ACC112 (cell line): ENCODE measurements around the gene PPT2.

ENCODE experiments used
- H2AFZ ChIP-seq: fragments of 200-600 bp; sonication (generic); one replicate; pipeline ENCODE4 v1.6.0; 2017; ENCODE audit warnings: antibody characterized with exemption, low read length; ENCODE audit not compliant: unreplicated experiment
- H3K27ac ChIP-seq: fragments of 200-600 bp; sonication (generic); 2 replicates; pipeline ENCODE4 v1.5.1; 2014; ENCODE audit warnings: low read depth, mild to moderate bottlenecking, antibody characterized with exemption, low read length, moderate library complexity
- H3K27me3 ChIP-seq: fragments of 200-600 bp; sonication (generic); 2 replicates; pipeline ENCODE4 v1.6.1; 2014; ENCODE audit warnings: mild to moderate bottlenecking, antibody characterized with exemption, low read length, moderate library complexity, mixed read lengths; ENCODE audit not compliant: insufficient read depth
- H3K36me3 ChIP-seq: fragments of 200-600 bp; sonication (generic); 2 replicates; pipeline ENCODE4 v1.6.1; 2016; ENCODE audit warnings: mild to moderate bottlenecking, antibody characterized with exemption, low read length, moderate library complexity, mixed read lengths; ENCODE audit not compliant: insufficient read depth
- H3K4me1 ChIP-seq: fragments of 200-600 bp; sonication (generic); one replicate; pipeline ENCODE4 v1.6.1; 2016; ENCODE audit warnings: low read length, mixed read lengths; ENCODE audit not compliant: insufficient read depth, unreplicated experiment, control insufficient read depth
- H3K4me3 ChIP-seq: fragments of 200-600 bp; sonication (generic); 2 replicates; pipeline ENCODE4 v1.5.1; 2014; ENCODE audit warnings: mild to moderate bottlenecking, low read depth, low read length
- H3K79me2 ChIP-seq: fragments of 200-600 bp; sonication (generic); one replicate; pipeline ENCODE4 v1.6.0; 2016; ENCODE audit warnings: low read length; ENCODE audit not compliant: control insufficient read depth, unreplicated experiment, insufficient read depth

The PPT2 gene

GRCh38 chr6:32168350-32168749 is 14.4 kb downstream of the PPT2 start:
- H3K4me1 ChIP-seq, result peaks cover 16% of the 10 kb centered on the region
- no peaks in the 10 kb centered on the region for H3K27me3 ChIP-seq
- peaks cover 10% of the 10 kb centered on the region for H3K79me2 ChIP-seq
- no peak overlapping the region for H3K4me3 ChIP-seq
- no peak overlapping the region for H3K27ac ChIP-seq
- no peak overlapping the region for H2AFZ ChIP-seq
- peaks cover 4% of the 10 kb centered on the region; the same call in 1 of the 2 replicates for H3K36me3 ChIP-seq

- H3K27me3 ChIP-seq, result no peaks in the 10 kb centered on the region
- peaks cover 16% of the 10 kb centered on the region for H3K4me1 ChIP-seq
- peaks cover 17% of the 10 kb centered on the region for H3K79me2 ChIP-seq
- H3K4me3 ChIP-seq, result no peak overlapping the region
- no peak overlapping the region for H2AFZ ChIP-seq
- no peak overlapping the region for H3K27ac ChIP-seq
- H3K36me3 ChIP-seq, result peaks cover 4% of the 10 kb centered on the region; the same call in 1 of the 2 replicates
Measured at GRCh38 chr6:32168807-32169591, 15.1 kb downstream of the PPT2 start.

DNA sequence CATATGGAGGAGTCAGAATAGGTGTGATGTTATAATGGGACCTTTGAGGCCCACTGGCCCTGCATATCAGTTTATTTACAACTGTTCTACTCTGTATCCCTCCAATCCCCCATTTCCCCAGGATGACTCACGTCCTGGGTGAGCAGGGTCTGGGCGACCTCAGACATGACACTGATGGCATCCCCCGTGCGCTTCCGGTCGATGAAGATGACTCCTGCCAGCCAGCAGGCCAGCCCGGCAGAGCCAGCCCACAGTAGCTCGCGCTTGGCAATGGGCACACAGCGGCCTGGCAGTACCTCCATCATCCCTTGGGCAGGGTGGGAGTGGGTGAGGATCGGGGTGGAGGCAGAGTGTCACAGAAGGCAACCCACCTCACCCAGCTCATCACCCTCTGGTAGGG is 16.4 kb downstream of the PPT2 start:
- Histone ChIP-seq H3K36me3 (peaks cover 4% of the 10 kb centered on the region; the same call in 1 of the 2 replicates), H3K79me2 (peaks cover 30% of the 10 kb centered on the region), H3K27me3 (no peaks in the 10 kb centered on the region), H2AFZ (no peak overlapping the region), H3K4me3 (no peak overlapping the region), H3K4me1 (peaks cover 26% of the 10 kb centered on the region), H3K27ac (no peak overlapping the region)

GRCh38 chr6:32171234-32171633 is 17.3 kb downstream of the PPT2 start:
- no peak overlapping the region for H3K4me3 ChIP-seq
- H3K27ac ChIP-seq, result no peak overlapping the region
- H3K79me2 ChIP-seq, result peaks cover 36% of the 10 kb centered on the region
- H3K4me1 ChIP-seq, result peaks cover 27% of the 10 kb centered on the region
- H3K27me3 ChIP-seq, result no peaks in the 10 kb centered on the region
- H3K36me3 ChIP-seq, result peaks cover 4% of the 10 kb centered on the region; the same call in 1 of the 2 replicates
- no peak overlapping the region for H2AFZ ChIP-seq

GRCh38 chr6:32173051-32173727 is 19.2 kb downstream of the PPT2 start:
- Histone ChIP-seq H3K79me2 (peaks cover 36% of the 10 kb centered on the region), H3K27me3 (no peaks in the 10 kb centered on the region), H3K4me3 (no peak overlapping the region), H2AFZ (no peak overlapping the region), H3K4me1 (peaks cover 35% of the 10 kb centered on the region), H3K27ac (no peak overlapping the region), H3K36me3 (no peaks in the 10 kb centered on the region; the same call in 1 of the 2 replicates)

DNA sequence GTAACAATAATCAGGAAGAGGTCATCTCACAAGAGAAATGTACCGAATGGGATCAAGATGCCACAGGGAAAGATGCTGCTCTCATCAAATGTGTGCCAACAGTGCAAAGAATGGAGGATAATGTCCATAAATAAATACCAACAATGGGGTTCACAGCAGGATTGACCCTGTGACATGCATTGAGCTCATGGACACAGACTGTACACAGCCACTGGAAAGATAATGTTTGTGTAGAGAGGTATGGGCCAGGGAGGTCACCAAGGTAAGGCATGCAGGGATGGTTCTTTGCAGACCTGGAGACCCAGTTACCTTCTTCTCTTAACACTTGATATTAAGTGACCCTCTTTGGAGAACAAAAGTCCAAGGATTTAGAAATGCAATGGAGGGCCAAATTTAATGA is 20.5 kb downstream of the PPT2 start:
- peaks cover 24% of the 10 kb centered on the region for H3K4me1 ChIP-seq
- H2AFZ ChIP-seq, result no peak overlapping the region
- H3K36me3 ChIP-seq, result no peaks in the 10 kb centered on the region; the same call in 1 of the 2 replicates
- H3K27ac ChIP-seq, result no peak overlapping the region
- no peaks in the 10 kb centered on the region for H3K27me3 ChIP-seq
- peaks cover 44% of the 10 kb centered on the region for H3K79me2 ChIP-seq
- peak overlapping the region; percentile 96 for H3K4me3 ChIP-seq

DNA sequence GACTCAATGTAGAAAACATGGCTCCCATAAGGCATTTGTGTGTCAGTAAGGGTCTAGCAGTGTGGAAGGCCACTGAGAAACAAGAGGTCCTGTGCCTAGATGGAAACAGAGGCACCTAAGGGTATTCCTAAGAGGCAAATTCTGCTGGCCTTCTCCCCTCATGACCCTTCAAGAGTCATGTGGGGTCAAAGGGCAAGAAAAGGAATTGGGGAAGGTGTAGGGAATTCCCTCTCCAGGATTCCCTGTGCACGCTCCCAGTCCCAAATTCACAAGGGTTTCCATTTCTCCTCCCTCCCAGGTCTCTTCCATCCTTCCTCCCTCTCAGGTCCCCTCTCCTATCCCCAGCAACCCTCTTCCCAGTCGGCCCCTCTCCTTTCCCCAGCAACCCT is 21.4 kb downstream of the PPT2 start:
- Histone ChIP-seq H3K4me1 (peaks cover 20% of the 10 kb centered on the region), H3K4me3 (peak overlapping the region; percentile 96), H3K27me3 (no peaks in the 10 kb centered on the region), H3K79me2 (peaks cover 47% of the 10 kb centered on the region), H3K36me3 (no peaks in the 10 kb centered on the region; the same call in 1 of the 2 replicates), H2AFZ (peak overlapping the region; percentile 59), H3K27ac (no peak overlapping the region)

DNA sequence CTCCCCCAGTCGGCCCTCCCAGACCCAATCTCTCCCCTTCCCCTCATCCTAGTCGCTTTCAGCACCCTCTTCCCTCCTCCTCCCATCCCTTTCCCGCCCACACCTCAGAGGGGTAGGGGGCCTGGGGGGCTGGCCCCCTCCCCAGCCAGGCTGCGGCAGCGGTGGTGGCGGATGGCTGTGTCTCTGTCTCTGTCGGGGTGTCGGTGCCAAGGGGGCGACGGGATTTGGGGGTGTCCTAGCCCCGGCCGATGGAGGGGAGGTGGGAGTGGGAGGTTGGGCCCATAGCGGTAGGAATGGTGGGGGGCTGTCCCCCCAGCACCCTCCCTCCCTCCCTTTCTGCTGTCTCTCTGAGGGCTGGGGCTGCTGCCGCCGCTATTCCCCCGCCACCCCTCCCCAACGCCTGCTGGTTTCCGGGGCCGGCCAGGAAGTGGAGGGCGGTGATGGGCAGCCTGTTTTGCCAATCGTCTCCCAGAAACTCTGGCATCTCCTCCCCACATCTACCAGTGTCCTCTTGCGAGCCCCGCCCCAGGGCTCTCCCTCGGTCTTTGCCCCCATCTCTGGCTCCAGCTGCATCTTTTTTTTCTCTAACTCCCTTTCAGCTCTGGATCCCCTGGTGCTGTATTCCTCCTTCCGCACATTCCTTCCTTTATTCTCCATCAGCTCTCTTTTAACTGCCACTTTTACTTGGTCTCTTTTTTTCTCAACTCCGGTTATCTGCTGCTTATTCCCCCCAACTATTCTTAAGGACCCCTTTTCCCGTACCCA is 22.0 kb downstream of the PPT2 start, which contains the start of gene AGPAT1:
Gene AGPAT1 (minus strand): TSS at position 374 of the 765 bp plus-strand sequence. CDS start 4,588 bp downstream, outside the sequence.
- peak within 1 kb of the TSS; percentile 86 for H2AFZ ChIP-seq
- H3K27ac ChIP-seq, result peak within 1 kb of the TSS; percentile 97
- H3K27me3 ChIP-seq, result no peaks in the 10 kb centered on the region
- peaks cover 47% of the 10 kb centered on the region for H3K79me2 ChIP-seq
- H3K4me1 ChIP-seq, result peaks cover 19% of the 10 kb centered on the region
- H3K36me3 ChIP-seq, result no peaks in the 10 kb centered on the region
- peak within 1 kb of the TSS; percentile 96 for H3K4me3 ChIP-seq

- peak overlapping the region; percentile 96 for H3K4me3 ChIP-seq
- peak overlapping the region; percentile 86 for H2AFZ ChIP-seq
- peak overlapping the region; percentile 97 for H3K27ac ChIP-seq
- no peaks in the 10 kb centered on the region for H3K36me3 ChIP-seq
- H3K79me2 ChIP-seq, result peaks cover 47% of the 10 kb centered on the region
- no peaks in the 10 kb centered on the region for H3K27me3 ChIP-seq
- peaks cover 19% of the 10 kb centered on the region for H3K4me1 ChIP-seq
Measured at GRCh38 chr6:32176476-32177182, 22.7 kb downstream of the PPT2 start.
